Fibroblast of the aortic adventitia (primary cell): ENCODE measurements around the gene MYADM. TPM values are rescaled to one million over a fixed set of nuclear protein-coding genes. Genes with fewer than 3 reads are reported as not detected.

Experiments used
- DNase-seq: peaks from one replicate; pipeline ENCODE4 v3.0.0-alpha.2; 2010; ENCODE audit warnings: low read depth
- H3K4me3 ChIP-seq: 2 replicates; pipeline ENCODE4 v1.5.1; 2011; ENCODE audit warnings: low read depth, mild to moderate bottlenecking, control low read depth, low read length, moderate library complexity
- total RNA-seq: library from RNA; depleted of rRNA; stranded (reverse); fragments of >200 nt; gene quantifications from 2 replicates; pipeline ENCODE4 v1.2.3, GENCODE V29; 2012; ENCODE audit warnings: low replicate concordance
- TF ChIP-seq, protein P1 (sequence below): IDR thresholded peaks from 2 replicates; pipeline ENCODE4 v1.5.1; 2011; ENCODE audit warnings: mild to moderate bottlenecking, low read length, control low read depth, inconsistent platforms; ENCODE audit not compliant: insufficient read depth

Gene MYADM, protein sequence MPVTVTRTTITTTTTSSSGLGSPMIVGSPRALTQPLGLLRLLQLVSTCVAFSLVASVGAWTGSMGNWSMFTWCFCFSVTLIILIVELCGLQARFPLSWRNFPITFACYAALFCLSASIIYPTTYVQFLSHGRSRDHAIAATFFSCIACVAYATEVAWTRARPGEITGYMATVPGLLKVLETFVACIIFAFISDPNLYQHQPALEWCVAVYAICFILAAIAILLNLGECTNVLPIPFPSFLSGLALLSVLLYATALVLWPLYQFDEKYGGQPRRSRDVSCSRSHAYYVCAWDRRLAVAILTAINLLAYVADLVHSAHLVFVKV
- 6.8 and 30.2 TPM in 2 replicates for total RNA-seq

- H3K4me3 ChIP-seq = peak within 1 kb of the TSS; percentile 96
- DNase-seq = peak; percentile 97
- TF ChIP-seq, protein P1, sequence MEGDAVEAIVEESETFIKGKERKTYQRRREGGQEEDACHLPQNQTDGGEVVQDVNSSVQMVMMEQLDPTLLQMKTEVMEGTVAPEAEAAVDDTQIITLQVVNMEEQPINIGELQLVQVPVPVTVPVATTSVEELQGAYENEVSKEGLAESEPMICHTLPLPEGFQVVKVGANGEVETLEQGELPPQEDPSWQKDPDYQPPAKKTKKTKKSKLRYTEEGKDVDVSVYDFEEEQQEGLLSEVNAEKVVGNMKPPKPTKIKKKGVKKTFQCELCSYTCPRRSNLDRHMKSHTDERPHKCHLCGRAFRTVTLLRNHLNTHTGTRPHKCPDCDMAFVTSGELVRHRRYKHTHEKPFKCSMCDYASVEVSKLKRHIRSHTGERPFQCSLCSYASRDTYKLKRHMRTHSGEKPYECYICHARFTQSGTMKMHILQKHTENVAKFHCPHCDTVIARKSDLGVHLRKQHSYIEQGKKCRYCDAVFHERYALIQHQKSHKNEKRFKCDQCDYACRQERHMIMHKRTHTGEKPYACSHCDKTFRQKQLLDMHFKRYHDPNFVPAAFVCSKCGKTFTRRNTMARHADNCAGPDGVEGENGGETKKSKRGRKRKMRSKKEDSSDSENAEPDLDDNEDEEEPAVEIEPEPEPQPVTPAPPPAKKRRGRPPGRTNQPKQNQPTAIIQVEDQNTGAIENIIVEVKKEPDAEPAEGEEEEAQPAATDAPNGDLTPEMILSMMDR = no peak
These were observed at the start of gene MYADM for GRCh38 chr19:53867225-53868090. Gene MYADM (plus strand): TSS chr19:53867883. CDS start chr19:53873530, 5,647 bp downstream.

DNA sequence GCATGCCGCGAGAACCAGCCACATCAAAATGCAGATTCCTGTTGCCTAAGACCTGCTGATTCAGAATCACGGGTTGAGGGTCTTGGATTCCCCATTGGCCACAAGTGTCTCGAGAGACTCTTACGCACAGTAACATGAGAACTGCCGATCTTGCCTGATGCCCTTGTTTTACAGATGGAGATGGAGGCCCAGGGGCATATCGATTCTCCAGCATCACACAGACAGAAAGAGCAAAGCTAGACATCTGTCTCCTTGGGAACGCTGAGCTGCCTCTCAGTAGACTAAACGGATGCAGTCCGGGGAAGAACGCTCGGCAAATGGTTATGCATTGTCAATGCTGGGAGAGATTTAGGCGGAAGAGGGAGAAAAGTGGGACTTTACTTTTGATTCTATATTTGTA is 48.9 kb upstream of the MYADM start:
- TF ChIP-seq, protein P1 = no peak
- no peak for DNase-seq
- H3K4me3 ChIP-seq = no peak overlapping the region

GRCh38 chr19:53819861-53820260 is 47.8 kb upstream of the MYADM start:
- no peak overlapping the region for H3K4me3 ChIP-seq
- TF ChIP-seq, protein P1 = no peak
- no peak for DNase-seq

DNA sequence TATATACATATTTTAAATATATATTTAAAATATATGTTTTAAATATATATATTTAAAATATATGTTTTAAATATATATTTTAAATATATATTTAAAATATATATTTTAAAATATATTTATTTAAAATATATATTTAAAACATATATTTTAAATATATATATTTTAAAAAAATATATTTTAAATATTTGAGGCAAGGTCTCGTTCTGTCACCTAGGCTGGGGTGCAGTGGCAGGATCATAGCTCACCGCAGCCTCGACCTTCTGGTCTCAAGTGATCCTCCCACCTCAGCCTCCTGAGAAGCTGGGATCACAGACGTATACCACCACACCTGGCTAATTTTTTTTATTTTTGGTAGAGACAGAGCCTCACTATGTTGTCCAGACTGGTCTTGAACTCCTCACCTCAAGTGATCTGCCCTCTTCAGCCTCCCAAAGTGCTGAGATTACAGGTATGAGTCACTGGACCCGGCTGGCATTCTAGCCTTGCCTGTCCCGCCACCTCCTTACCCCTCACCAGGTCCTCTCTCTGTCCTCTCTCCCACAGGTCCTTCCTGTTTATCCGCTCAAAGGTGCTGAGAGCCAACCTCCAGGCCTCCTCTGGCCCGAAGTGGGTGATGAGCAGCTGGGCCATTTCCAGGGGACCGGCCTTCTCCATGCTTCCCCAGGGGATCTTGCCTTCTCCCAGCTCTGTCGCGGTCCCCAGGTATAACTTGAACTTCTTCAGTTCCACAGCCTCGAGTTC is 44.1 kb upstream of the MYADM start:
- no peak for DNase-seq
- no peak overlapping the region for H3K4me3 ChIP-seq
- TF ChIP-seq, protein P1 = no peak

DNA sequence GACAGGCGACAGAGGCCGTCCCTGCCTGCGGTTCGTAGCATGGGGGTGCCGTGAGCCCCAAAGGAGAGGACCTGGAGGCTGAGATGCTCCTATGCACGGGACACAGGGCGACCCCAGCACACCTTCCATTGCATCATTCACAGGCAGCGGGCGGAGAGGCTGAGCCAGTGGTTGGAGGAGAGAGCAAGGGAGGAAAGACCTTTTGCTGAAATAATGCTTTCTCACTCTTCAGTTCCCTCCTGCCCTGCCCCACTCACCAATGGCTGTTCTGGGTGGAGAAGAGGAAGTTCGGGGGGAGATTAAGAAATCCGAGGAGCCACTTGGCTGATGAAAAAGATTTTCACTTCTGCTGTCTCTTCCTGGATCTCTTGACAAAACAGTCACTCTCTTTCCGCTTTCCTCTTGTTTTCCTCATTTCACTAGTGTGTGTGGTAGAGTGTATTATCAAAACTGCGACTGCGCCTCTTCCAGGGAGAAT is 43.5 kb upstream of the MYADM start, which contains the start of gene NLRP12:
TSS of gene NLRP12 (minus strand) at position 181 of the 478 bp plus-strand sequence. CDS start at position 41, 140 bp downstream.
- DNase-seq = no peak
- no peak within 1 kb of the TSS for H3K4me3 ChIP-seq
- TF ChIP-seq, protein P1 = no peak

DNA sequence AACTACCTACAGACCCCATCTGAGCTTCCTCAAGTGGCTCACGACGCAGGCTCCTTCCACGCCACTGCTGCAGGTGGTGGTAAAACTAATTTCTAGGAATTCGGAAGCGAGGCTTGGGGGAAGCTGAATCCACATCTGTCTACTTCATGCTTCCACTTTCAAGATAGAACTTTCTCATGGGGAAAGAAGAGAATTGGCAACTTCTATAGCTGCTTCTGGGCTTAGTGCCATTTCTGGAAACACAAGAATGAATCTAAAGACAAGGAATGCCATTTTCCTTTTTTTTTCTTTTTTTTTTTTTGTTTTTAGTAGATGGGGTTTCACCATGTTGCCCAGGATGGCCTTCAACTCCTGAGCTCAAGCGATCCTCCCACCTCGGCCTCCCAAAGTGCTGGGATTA is 40.8 kb upstream of the MYADM start:
- TF ChIP-seq, protein P1 = no peak
- H3K4me3 ChIP-seq = no peak overlapping the region
- DNase-seq = peak; percentile 90
